ENCODE results near the gene ST3GAL4. TPM values are rescaled to one million over a fixed set of nuclear protein-coding genes. Genes with fewer than 3 reads are reported as not detected.
A peak's percentile ranks its signal among the peaks of the same experiment; 100 is the strongest.
"Not testable (repeated sequence)": the region's sequence is repeated elsewhere in the genome, so short reads cannot be mapped to it uniquely, and the experiment has no call there.

ST3GAL4 gene
- total RNA-seq, 1 experiment from 2014 or later, result 13.1 TPM

DNA sequence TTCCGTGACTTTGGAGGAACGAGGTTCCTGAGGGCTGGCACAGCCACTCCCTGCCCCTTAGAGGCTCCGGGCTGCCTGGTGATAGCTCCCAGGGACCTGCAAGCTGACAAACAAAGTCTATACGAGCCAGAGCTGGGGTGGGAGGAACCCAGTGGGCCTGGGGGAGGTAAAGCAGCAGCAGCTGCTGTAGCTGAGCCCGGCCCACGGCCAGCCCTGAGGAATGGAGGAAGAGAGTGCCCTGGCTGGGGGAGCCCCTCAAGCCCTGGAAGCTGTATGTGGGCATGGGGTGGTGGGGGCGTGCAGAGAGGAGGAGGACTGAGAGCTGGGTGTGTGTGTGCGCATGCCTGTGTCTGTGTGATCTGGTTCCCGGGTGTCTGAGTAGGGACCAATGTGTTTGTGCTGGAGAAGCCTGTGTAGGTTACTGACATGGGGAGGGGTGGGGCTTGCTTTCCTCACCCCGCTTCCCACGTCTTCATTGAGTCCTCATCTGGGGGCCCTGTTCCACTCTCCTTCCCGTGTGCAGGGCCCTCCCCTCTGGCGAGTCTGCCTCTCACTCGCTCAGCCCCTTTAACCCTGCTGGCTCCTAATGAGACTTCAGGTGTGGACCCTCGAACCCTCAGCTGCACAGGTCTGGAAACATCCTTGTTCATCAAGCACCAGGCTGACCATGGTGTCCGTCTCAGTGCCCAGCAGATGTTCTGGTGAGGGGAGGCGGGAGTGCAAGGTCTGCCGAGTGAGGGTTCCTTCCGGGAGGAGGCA is 10.8 kb downstream of the ST3GAL4 start:
- Histone ChIP-seq H3K27ac (ENCODE audit: low read depth, low read length) (no peak overlapping the region), H3K27me3 (ENCODE audit: insufficient read depth, low read length) (no peaks in the 10 kb centered on the region), H3K9me3 (ENCODE audit: control insufficient read depth in 1 of 2, insufficient read depth in 1 of 2, low read depth in 1 of 2, low read length in 2 of 2) (no peaks in the 10 kb centered on the region), H3K4me1 (ENCODE audit: control insufficient read depth in 1 of 2, insufficient read depth in 2 of 2, low read length in 2 of 2) (peaks cover 0 to 4% of the 10 kb centered on the region in 2 experiments; a peak in 1 of 4 replicates), H2AFZ (ENCODE audit: low read depth, low read length, poor library complexity, severe bottlenecking) (no peak overlapping the region), H3K4me3 (replicated peaks in 1 of 2; ENCODE audit: low read depth in 1 of 2, low read length in 2 of 2) (no peak overlapping the region), H3K36me3 (ENCODE audit: control insufficient read depth in 1 of 2, insufficient read depth in 2 of 2, low read length in 2 of 2) (no peaks in the 10 kb centered on the region), H3K9me2 (ENCODE audit: insufficient read depth) (no peaks in the 10 kb centered on the region), H3K79me2 (ENCODE audit: insufficient read depth, low read length) (no peaks in the 10 kb centered on the region), H4K20me1 (ENCODE audit: insufficient read depth) (no peaks in the 10 kb centered on the region), H3K9ac (ENCODE audit: low read length) (no peak overlapping the region), H3K4me2 (ENCODE audit: low read length) (no peak overlapping the region)
- TF ChIP-seq MAX (IDR thresholded peaks at IDR 0.05) (no peak), EZH2phosphoT487 (IDR thresholded peaks at IDR 0.05; ENCODE audit: borderline replicate concordance) (no peak), CEBPB (IDR thresholded peaks at IDR 0.05; ENCODE audit: low read depth) (no peak), SP1 (IDR thresholded peaks at IDR 0.05; ENCODE audit: low read depth) (no peak), SRF (IDR thresholded peaks at IDR 0.05; ENCODE audit: low read depth) (no peak), CBX3 (IDR thresholded peaks at IDR 0.05; ENCODE audit: low read depth) (no peak)
- ATAC-seq (no peak), DNase-seq (ENCODE audit: low read depth, low spot score) (no peak)
- no TSS peak for BruUV-seq (replicated peaks)
- intact Hi-C loops (cut with micrococcal nuclease), result no loop called here
- ChIA-PET POLR2A (no interaction called here), RAD21 (ENCODE audit: low non-redundant PET in 1 of 2, low total read pairs in 2 of 2, uncharacterized antibody in 2 of 2, unreplicated experiment in 2 of 2) (no interaction called here), CTCF (no interaction called here)

- ATAC-seq, result peak; percentile 65
- RAD21 ChIA-PET (ENCODE audit: low non-redundant PET in 1 of 2, low total read pairs in 2 of 2, uncharacterized antibody in 2 of 2, unreplicated experiment in 2 of 2); POLR2A ChIA-PET; intact Hi-C loops (cut with micrococcal nuclease); DNase-seq (ENCODE audit: low read depth, low spot score); H3K4me2 ChIP-seq (ENCODE audit: low read length); H3K4me3 ChIP-seq (replicated peaks in 1 of 2; ENCODE audit: low read depth in 1 of 2, low read length in 2 of 2); H3K4me1 ChIP-seq (ENCODE audit: control insufficient read depth in 1 of 2, insufficient read depth in 2 of 2, low read length in 2 of 2); H3K27me3 ChIP-seq (ENCODE audit: insufficient read depth, low read length); H3K27ac ChIP-seq (ENCODE audit: low read depth, low read length); CTCF ChIA-PET; H3K36me3 ChIP-seq (ENCODE audit: control insufficient read depth in 1 of 2, insufficient read depth in 2 of 2, low read length in 2 of 2); H2AFZ ChIP-seq (ENCODE audit: low read depth, low read length, poor library complexity, severe bottlenecking); H3K9me3 ChIP-seq (ENCODE audit: control insufficient read depth in 1 of 2, insufficient read depth in 1 of 2, low read depth in 1 of 2, low read length in 2 of 2); H3K9me2 ChIP-seq (ENCODE audit: insufficient read depth); H3K9ac ChIP-seq (ENCODE audit: low read length); H4K20me1 ChIP-seq (ENCODE audit: insufficient read depth); BruUV-seq (replicated peaks); H3K79me2 ChIP-seq (ENCODE audit: insufficient read depth, low read length): not testable (repeated sequence)
- TF ChIP-seq CTCF (IDR thresholded peaks at IDR 0.05 in 2 of 3, conservative IDR thresholded peaks at IDR 0.05 in 1 of 3; ENCODE audit: borderline replicate concordance in 1 of 3, insufficient read depth in 1 of 3, low read depth in 2 of 3, low read length in 2 of 3), result peak in 2 of 3 experiments; percentile 12 to 19; a peak in 1 of 6 replicates
Measured at GRCh38 chr11:126366823-126367654, 11.6 kb downstream of the ST3GAL4 start.

- H3K27ac ChIP-seq (ENCODE audit: low read depth, low read length); BruUV-seq (replicated peaks); H3K4me1 ChIP-seq (ENCODE audit: control insufficient read depth in 1 of 2, insufficient read depth in 2 of 2, low read length in 2 of 2); H3K27me3 ChIP-seq (ENCODE audit: insufficient read depth, low read length); H3K4me2 ChIP-seq (ENCODE audit: low read length); H3K36me3 ChIP-seq (ENCODE audit: control insufficient read depth in 1 of 2, insufficient read depth in 2 of 2, low read length in 2 of 2); H3K9me2 ChIP-seq (ENCODE audit: insufficient read depth); ATAC-seq; H3K4me3 ChIP-seq (replicated peaks in 1 of 2; ENCODE audit: low read depth in 1 of 2, low read length in 2 of 2); H3K9me3 ChIP-seq (ENCODE audit: control insufficient read depth in 1 of 2, insufficient read depth in 1 of 2, low read depth in 1 of 2, low read length in 2 of 2); H3K9ac ChIP-seq (ENCODE audit: low read length); intact Hi-C loops (cut with micrococcal nuclease); DNase-seq (ENCODE audit: low read depth, low spot score); RAD21 ChIA-PET (ENCODE audit: low non-redundant PET in 1 of 2, low total read pairs in 2 of 2, uncharacterized antibody in 2 of 2, unreplicated experiment in 2 of 2); POLR2A ChIA-PET; CTCF ChIA-PET; H4K20me1 ChIP-seq (ENCODE audit: insufficient read depth); H3K79me2 ChIP-seq (ENCODE audit: insufficient read depth, low read length); H2AFZ ChIP-seq (ENCODE audit: low read depth, low read length, poor library complexity, severe bottlenecking): not testable (repeated sequence)
Measured at GRCh38 chr11:126367806-126368205, 12.3 kb downstream of the ST3GAL4 start.

Data from HCT116 (cell line).